ENCODE results near the gene COBL.

COBL gene

GRCh38 chr7:51027106-51027934 is 289.3 kb downstream of the COBL start:
- Histone ChIP-seq H2AFZ (ENCODE audit: low read length) (no peak overlapping the region), H3K4me2 (ENCODE audit: low read depth, low read length, poor library complexity, severe bottlenecking) (no peak overlapping the region), H3K27me3 (ENCODE audit: insufficient read depth, low read length, poor library complexity, severe bottlenecking) (no peaks in the 10 kb centered on the region), H3K4me1 (ENCODE audit: insufficient read depth, low read length, poor library complexity, severe bottlenecking) (no peaks in the 10 kb centered on the region), H3F3A (ENCODE audit: low read depth) (no peaks in the 10 kb centered on the region), H3K9ac (ENCODE audit: low read depth, low read length, poor library complexity, severe bottlenecking) (no peak overlapping the region), H4K20me1 (ENCODE audit: insufficient read depth, low read length, poor library complexity, severe bottlenecking) (no peaks in the 10 kb centered on the region), H3K9me3 (ENCODE audit: insufficient read depth, low read depth, low read length) (no peaks in the 10 kb centered on the region), H3K4me3 (ENCODE audit: low read length, poor library complexity, severe bottlenecking) (no peak overlapping the region), H3K79me2 (ENCODE audit: insufficient read depth, low read length) (no peaks in the 10 kb centered on the region), H3K9me2 (replicated peaks; ENCODE audit: low read depth, low read length) (no peaks in the 10 kb centered on the region), H3K36me3 (ENCODE audit: insufficient read depth, low read length) (no peaks in the 10 kb centered on the region)
- no peak for TF ChIP-seq CTCF (conservative IDR thresholded peaks at IDR 0.05; ENCODE audit: low read length)
- TF ChIP-seq EZH2phosphoT487 (IDR thresholded peaks at IDR 0.05; ENCODE audit: borderline replicate concordance): no peak

- no peaks in the 10 kb centered on the region for H3F3A ChIP-seq (ENCODE audit: low read depth)
- H3K4me1 ChIP-seq (ENCODE audit: insufficient read depth, low read length, poor library complexity, severe bottlenecking): no peaks in the 10 kb centered on the region
- H3K79me2 ChIP-seq (ENCODE audit: insufficient read depth, low read length): no peaks in the 10 kb centered on the region
- no peak overlapping the region for H2AFZ ChIP-seq (ENCODE audit: low read length)
- no peak overlapping the region for H3K4me2 ChIP-seq (ENCODE audit: low read depth, low read length, poor library complexity, severe bottlenecking)
- H4K20me1 ChIP-seq (ENCODE audit: insufficient read depth, low read length, poor library complexity, severe bottlenecking): no peaks in the 10 kb centered on the region
- no peak overlapping the region for H3K4me3 ChIP-seq (ENCODE audit: low read length, poor library complexity, severe bottlenecking)
- no peaks in the 10 kb centered on the region for H3K36me3 ChIP-seq (ENCODE audit: insufficient read depth, low read length)
- H3K9me2 ChIP-seq (replicated peaks; ENCODE audit: low read depth, low read length): no peaks in the 10 kb centered on the region
- no peak overlapping the region for H3K9ac ChIP-seq (ENCODE audit: low read depth, low read length, poor library complexity, severe bottlenecking)
- H3K27me3 ChIP-seq (ENCODE audit: insufficient read depth, low read length, poor library complexity, severe bottlenecking): no peaks in the 10 kb centered on the region
- no peaks in the 10 kb centered on the region for H3K9me3 ChIP-seq (ENCODE audit: insufficient read depth, low read depth, low read length)
- TF ChIP-seq CTCF (conservative IDR thresholded peaks at IDR 0.05; ENCODE audit: low read length) (no peak), EZH2phosphoT487 (IDR thresholded peaks at IDR 0.05; ENCODE audit: borderline replicate concordance) (no peak)
These were observed 290.3 kb downstream of the COBL start for GRCh38 chr7:51026341-51026740.

- H3K9me2 ChIP-seq (replicated peaks; ENCODE audit: low read depth, low read length): no peaks in the 10 kb centered on the region
- TF ChIP-seq EZH2phosphoT487 (IDR thresholded peaks at IDR 0.05; ENCODE audit: borderline replicate concordance) (no peak), CTCF (conservative IDR thresholded peaks at IDR 0.05; ENCODE audit: low read length) (no peak)
- H3K79me2 ChIP-seq (ENCODE audit: insufficient read depth, low read length): no peaks in the 10 kb centered on the region
- no peaks in the 10 kb centered on the region for H3K4me1 ChIP-seq (ENCODE audit: insufficient read depth, low read length, poor library complexity, severe bottlenecking)
- no peaks in the 10 kb centered on the region for H4K20me1 ChIP-seq (ENCODE audit: insufficient read depth, low read length, poor library complexity, severe bottlenecking)
- no peaks in the 10 kb centered on the region for H3F3A ChIP-seq (ENCODE audit: low read depth)
- no peaks in the 10 kb centered on the region for H3K27me3 ChIP-seq (ENCODE audit: insufficient read depth, low read length, poor library complexity, severe bottlenecking)
- H2AFZ ChIP-seq (ENCODE audit: low read length): no peak overlapping the region
- no peak overlapping the region for H3K9ac ChIP-seq (ENCODE audit: low read depth, low read length, poor library complexity, severe bottlenecking)
- H3K4me2 ChIP-seq (ENCODE audit: low read depth, low read length, poor library complexity, severe bottlenecking): no peak overlapping the region
- no peaks in the 10 kb centered on the region for H3K36me3 ChIP-seq (ENCODE audit: insufficient read depth, low read length)
- H3K4me3 ChIP-seq (ENCODE audit: low read length, poor library complexity, severe bottlenecking): no peak overlapping the region
- no peaks in the 10 kb centered on the region for H3K9me3 ChIP-seq (ENCODE audit: insufficient read depth, low read depth, low read length)
These were observed 290.9 kb downstream of the COBL start for GRCh38 chr7:51025668-51026067.

Data from Loucy (cell line).